Measurements from ENCODE around the gene THBS2.

DNA sequence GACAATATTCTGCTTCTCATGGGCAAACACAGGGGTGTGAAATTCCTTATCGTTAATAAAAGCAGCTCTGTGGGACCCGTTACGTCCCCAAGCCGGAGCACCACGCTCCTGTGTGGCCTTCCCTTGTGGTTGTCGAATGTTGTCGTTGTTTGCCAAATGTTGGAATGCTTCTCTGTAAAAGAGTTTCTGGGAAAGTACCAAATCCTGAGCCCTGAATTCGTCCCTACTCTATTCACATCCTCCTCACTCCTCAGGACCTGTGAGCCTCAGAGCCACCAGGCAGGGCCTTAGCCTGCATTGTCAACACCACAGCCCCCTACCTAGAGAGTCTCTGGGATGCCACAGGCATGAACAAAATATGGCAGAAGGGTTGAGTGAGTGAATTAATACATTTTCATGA, 64.0 kb downstream of the THBS2 start:
- TF ChIP-seq ZNF8 (CRISPR knock-in tag; IDR thresholded peaks at IDR 0.05): no peak
- no peak for TF ChIP-seq ARNTL (CRISPR knock-in tag; IDR thresholded peaks at IDR 0.05; ENCODE audit: borderline replicate concordance, low read depth)
